SK-N-MC (cell line): ENCODE results near the gene SPATA45.
"Not testable (repeated sequence)": the region's sequence is repeated elsewhere in the genome, so short reads cannot be mapped to it uniquely, and the experiment has no call there.

Experiments used
- EZH2 ChIP-seq: fragments of 200-600 bp; sonication (generic); IDR thresholded peaks from one replicate; pipeline ENCODE4 v1.6.1; 2017; ENCODE audit warnings: antibody characterized with exemption
- POLR2AphosphoS5 ChIP-seq: IDR thresholded peaks from 2 replicates; pipeline ENCODE4 v1.6.1; 2012; ENCODE audit warnings: mild to moderate bottlenecking, low read depth, low read length, borderline replicate concordance

- not testable (repeated sequence) for TF ChIP-seq EZH2, POLR2AphosphoS5
Observed at GRCh38 chr1:212844521-212844920, 2.9 kb downstream of the SPATA45 start.
